GM19372 (cell line): ENCODE measurements around the gene TTC21B.

Experiments
- ATAC-seq: cut with Tn5 transposase; IDR thresholded peaks from one replicate; pipeline ENCODE4 v1.9.1; 2021; ENCODE audit warnings: mild to moderate bottlenecking, low read depth, moderate library complexity; ENCODE audit not compliant: unreplicated experiment

TTC21B gene

DNA sequence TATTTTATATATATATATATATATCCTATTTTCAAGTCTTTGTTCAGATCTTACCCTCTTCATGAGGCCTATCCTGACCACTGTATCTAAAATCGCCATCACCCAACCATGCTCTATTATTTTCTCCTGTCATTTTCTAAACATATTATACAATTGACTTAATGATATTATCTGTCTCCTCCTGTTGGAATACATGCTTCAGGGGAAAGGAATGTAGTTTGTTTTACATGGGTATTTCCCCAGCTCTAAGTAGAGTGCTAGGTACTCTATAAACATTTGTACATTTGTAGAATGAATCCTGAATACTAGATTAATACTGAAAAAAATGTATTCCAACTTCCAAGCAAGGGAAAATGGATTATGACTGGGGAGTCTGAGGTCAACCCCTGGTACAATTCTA, 26.2 kb downstream of the TTC21B start:
- ATAC-seq: no peak

DNA sequence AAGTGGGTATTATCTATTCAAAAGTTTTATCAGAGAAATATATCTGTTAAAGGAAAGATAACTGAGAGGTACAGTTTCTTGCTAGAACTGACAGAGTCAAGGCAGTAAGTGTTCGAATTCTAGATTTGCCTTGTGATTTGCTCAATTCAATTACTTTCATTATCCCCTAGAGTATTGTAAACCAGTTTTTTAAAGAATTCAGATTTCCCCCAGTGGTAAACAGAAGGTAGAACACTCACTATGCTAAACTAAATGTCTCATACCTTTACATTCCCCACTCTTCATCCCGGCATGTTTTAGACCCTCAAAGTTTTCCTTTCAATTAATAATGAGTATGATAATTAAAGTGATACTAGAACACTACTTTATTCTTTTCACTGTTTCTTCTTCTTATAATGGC, 28.6 kb downstream of the TTC21B start:
- no peak for ATAC-seq

DNA sequence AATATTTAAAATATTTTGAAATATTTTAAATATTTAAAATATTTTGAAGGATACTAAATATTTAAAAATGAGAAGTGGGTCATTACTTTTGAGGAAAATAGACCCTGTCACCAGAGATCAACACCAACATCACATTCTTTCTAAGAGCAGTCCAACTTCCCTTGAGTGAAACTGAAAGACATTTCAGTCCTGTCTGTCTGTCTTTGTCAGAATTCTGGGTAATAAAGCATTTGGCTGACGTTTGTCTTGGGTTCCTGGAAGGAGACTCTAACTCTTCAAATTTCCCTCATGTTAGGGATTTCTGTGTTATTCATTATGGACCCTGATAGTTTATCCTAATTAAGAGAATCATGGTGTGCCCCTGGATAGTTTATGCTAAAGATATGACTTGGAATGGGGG, 32.8 kb downstream of the TTC21B start:
- no peak for ATAC-seq

DNA sequence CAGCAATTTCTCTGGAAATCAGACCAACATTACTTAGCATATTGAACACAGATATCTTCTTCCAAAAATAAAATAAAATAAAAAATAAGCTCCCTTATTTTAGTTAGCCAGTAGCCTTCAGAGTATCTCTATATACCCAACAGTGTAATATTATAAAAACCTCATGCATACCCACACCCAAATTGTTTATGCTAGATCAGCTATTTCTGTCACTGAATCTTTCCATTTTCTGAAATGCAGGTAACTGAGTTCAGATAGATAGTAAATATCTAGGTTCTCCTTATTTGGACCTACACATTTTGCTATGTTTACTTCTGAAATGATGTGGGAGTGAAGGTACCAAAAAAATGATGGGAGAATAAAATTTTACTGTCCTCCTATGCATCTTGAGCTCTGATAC, 39.9 kb downstream of the TTC21B start:
- no peak for ATAC-seq

DNA sequence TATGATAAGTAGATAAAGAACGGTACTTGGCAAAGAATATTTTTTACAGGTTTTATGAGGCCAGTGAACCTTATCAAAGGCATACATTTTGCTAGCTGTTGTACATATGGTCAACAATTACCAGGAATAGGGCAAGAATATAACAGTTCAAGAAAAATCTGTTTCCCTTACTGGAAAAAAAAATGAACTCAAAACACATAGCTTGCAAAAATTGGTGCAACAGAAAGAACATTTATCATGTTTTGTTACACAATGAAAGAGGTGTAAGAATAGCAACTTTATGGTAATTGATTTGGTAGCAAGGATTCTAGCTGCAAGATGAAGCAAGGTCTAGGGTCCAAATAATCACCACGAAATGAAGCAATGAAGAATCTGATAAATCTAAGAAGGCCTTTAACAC, 41.6 kb downstream of the TTC21B start:
- ATAC-seq: no peak

DNA sequence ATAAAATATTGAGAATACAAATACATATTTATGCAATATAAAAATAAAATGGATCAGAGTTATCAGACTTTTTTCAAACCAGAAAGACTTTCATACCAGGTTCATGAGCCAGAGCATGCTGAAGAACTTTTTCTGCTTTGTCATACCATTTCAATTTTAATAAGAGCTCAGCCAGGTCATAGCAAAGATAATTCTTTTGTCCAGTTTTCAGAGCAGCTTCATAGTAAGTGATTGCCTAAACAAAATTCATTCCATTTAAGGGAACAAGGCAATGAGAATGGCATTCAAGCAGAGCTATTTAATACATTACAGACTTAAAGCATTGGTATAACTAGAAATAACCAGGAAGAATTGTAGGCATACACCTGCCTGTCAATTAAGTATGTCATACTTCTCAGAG, 42.3 kb downstream of the TTC21B start:
- no peak for ATAC-seq

DNA sequence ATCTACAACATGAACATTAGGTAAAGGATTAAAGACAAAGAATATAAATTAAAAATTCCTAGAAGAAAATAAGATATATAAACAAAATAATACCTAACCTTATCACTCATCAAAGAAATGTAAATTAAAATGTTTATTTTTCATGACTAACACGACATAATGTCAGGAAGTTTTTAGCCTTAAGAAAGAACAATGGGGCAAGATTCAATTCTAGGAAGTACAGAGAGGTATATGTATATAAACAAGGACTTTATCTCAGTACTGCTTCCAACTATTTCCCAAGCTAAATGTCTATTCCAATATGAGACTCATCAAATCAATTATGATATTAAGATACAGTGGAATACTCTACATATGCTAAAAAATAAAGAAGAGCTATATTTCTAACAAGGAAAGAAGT, 44.1 kb downstream of the TTC21B start:
- ATAC-seq: no peak

DNA sequence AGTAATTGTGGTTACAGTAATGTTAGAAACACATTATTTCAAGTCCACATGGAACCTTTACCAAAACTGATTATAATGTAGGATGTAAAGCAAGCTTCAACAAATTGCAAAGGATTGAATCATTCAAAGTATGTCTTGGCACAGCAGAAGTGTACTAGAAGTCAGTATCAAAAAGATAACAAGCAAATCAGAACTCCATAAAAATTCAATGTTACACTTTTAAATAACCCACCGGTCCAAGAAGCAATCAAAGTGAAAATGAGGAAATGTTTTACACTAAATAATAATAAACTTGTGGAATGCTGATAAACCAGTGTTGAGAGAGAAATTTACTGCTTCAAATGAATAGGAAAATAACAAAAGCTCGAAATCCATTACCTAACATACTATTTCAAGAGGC, 47.7 kb downstream of the TTC21B start:
- no peak for ATAC-seq

DNA sequence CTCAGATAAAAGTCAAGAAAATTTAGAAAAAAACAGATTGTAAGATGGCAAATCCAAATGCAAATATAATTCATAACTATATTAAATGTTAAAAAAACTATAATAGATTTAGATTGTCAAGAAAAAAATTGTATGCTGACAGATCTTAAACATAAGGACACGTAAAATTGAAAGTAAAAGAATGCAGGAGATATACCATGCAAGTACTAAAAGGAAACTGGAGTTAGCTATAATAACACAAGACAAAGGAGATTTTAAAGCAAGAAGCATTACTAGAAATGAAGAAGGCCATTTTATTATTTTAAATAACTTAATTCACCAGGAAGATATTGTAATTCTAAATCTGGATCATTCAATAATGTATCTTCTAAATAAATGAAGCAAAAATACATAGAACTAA, 48.3 kb downstream of the TTC21B start:
- no peak for ATAC-seq

DNA sequence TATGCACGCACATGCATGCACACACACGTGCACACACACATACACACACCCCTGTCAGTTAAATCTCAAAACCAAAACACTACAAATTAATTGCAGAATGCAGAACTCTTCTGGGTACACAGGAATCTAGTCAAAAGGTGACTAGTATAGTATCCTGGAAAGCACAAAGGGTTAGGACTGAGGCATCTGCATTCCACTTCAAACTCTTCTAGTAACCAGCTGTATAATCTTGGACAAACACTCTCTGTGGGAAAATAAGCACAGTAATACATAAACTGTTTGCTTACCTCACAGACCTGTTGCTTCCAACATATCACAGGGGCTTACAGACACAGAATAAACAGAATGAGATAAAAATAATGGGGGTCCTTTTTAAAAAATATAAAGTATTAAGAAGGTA, 49.1 kb downstream of the TTC21B start:
- no peak for ATAC-seq

DNA sequence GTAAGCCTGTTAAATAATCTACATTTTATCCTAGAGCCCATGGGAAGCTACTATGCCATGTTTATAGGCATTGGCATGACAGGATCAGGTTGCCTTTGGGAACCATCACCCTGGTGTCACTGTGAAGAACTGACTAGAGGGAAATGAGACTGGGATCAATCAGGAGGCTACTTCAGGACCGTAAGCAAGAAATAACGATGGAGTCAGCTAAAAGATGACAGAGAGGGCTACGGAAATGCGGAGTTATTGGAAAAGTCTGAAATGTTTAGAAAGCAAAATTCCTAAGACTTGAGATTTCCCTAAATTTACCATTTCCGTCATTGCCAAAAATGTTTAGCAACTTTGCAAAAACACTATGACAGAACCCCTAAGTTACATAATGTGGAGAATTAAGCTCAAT, 50.2 kb downstream of the TTC21B start:
- ATAC-seq: no peak

DNA sequence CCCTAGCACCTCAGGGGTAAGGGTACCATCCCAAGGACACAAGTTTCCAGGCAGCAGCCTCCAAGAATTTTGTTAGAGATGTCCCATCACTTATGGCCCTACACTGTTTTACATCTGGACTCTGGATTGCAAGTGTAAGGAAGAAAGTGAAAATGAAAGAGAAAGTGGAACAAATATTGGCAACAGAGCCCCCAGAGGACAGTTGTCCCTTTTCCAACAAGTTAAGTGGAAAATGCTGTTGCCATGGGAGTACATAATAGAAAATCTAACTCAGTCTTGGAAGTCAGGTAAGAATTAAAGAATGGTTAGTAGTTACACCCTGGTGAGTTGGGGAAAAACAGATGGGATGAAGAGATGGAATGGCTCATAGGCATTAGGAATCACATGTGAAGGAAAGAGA, 50.6 kb downstream of the TTC21B start:
- no peak for ATAC-seq

DNA sequence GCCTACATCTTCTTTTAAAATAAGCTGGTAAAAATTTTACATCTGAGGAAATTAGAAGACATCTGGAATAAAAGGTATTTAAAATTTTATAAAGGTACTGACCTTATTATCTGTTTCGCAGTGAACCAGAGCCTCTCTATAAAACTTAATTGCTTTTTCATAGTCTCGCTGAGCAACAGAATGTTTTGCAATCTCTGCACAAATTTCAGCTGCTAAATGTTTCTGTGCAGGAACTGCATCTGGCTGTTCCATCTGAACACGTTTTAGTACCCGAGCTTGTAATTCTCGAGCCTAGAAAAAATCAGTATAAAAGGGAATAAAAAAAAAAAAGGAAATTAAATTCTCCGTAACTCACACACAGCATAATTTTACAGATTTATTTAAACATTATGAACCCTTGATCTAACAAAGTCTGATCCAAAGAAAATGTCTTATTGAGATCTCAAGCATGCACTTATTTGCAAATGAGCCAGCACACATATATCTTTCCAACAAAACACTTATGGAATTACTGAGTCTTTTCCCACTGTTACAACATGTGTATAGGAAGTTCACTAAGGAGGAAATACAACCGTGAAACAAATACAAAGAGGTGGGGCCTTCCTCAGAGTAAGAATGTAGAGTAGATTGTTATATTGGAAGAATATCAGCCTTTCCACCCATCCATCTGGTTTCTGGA, 51.8 kb downstream of the TTC21B start:
- no peak for ATAC-seq

DNA sequence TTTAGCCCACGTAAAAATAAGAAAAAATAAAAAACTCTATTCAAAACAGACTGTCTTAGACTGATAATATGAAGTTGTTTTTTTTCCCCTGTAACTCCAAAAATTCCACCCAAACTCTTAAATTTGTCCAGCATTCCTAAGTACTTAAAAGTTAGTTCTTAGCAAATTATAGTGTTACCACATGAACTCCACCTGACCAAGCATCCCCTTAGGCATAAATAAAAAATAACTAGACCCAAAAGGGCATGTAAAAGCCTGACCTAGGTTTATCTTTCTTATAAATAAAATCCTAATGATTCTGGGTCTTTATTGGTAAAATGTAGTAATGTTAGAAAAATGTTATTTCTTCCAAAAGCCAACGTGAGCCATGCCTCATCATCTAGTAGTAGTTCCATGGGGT, 54.3 kb downstream of the TTC21B start:
- ATAC-seq: no peak

DNA sequence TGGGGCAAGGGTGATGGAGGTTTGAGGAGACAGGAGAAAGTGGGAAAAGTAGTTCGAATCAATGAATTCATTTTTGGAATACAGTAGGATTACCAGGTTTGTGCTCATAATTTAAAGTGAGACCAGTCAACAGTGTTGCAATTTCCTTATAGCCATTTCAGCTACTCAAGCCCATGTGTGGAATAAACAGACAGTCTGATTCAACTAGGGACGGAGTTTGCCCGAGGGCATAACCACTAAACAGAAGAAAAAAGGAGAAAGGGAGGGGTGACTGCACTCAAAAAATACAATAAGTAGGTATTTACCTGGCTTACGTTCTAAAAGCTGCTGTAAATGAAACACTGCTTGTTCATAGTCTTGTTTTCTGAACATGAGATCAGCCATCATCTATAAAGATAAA, 55.2 kb downstream of the TTC21B start:
- no peak for ATAC-seq

DNA sequence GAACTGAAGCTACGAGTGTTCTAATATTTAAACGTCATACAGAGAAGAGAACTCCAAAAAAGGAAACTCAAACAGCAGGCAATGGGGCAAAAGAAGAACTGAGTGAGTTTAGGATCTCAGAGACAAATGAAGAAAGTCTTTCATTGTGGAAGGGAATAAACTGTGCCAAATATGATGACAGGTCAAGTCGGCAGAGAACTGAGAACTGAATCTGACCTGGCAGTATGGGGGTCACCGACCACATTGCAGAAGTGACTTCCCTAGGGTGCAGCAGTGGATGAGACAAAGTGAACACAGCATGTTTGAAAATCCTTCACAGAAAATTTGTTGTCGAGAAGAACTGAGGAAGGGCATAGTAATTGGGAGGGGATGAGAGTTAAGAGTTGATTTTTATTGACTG, 55.9 kb downstream of the TTC21B start:
- ATAC-seq: peak; percentile 81

DNA sequence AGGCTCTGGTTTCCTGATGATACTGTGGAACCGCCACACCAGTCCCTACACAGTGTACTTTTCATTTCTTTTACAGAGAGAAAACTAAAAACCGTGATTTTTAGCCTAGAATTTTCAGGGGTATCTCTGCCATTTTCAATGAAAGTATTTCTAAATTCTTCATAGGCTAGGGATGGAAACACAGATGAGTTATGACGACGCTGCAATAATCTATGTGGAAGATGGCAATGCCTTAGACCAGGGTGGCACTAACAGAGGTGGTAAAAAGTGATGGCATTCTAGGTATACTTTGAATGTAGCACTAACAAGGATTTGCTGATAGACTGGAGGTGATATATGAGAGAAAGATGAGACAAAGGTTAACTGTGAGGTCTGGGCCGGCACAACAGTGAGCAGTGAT, 56.5 kb downstream of the TTC21B start:
- ATAC-seq: no peak

DNA sequence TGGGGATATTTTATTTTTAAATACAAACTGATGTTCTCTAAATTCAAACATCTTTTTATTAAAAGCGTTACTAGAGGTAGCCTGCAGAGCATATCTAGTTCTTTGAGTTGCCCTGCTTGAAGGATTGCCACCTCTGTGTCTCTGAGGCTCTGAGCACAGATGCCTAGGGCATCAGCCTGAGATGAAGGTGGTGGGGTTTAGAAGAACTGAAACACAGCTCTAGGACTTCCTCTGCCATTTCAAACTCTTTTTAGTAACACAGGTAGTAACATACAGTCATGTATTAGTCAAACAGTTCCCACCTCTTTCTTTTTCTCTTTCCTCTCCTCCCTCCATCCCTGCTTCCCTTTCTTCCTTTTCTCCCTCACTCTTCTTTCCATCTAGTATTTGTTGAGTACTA, 57.6 kb downstream of the TTC21B start:
- ATAC-seq: peak; percentile 69

DNA sequence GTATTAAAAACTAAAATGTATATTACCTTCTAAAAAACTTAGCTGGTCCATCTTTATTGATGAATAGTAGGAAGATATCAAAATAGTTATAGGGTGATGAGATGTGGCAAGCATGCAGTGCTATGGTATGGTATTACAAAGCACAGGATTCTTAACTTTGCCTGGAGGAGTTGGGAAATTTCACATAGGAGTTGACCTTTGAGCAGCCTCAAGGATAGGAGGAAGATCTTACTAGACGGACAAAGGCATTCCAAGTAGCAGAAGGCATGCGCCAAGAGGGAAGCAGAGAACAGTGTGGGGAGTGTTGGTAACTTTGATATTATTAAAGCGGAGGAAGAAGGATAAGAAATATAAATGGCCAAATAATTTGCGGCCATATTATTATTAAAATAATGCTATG, 60.0 kb downstream of the TTC21B start:
- ATAC-seq: no peak

DNA sequence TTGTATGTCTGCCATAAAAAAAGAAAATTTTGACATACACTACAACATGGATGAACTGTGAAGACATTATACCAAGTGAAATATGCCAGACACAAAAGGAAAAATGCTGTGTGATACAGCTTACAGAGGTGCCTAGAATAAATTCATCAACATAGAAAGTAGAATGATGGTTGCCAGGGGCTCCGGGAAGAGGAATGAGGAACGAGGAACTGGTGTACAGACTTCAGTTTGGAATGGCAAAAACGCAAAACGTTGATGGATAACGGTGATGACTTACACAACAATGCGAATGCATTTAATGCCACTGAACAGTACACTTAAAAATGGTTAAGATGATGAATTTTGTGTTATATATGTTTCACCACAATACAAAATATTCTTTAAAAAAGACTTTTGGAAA, 61.0 kb downstream of the TTC21B start:
- ATAC-seq: no peak

DNA sequence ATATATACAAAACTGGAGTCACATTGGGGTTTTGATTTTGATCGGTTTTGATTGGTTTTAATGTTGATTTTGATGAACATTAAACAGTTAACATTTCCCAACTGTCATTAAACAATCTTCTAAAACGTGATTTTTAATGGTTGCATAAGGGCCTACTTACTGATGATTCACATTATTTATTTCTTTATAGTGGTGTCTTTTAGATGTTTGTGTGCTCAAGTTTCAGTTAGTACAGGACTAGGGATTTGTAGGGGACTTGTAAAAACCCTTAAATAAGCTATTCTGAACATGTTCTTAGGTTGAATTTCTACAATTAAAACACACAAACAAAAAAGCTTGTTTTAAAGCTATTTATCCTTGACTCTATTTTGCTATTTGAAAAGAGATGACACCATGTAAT, 61.6 kb downstream of the TTC21B start:
- ATAC-seq: no peak

DNA sequence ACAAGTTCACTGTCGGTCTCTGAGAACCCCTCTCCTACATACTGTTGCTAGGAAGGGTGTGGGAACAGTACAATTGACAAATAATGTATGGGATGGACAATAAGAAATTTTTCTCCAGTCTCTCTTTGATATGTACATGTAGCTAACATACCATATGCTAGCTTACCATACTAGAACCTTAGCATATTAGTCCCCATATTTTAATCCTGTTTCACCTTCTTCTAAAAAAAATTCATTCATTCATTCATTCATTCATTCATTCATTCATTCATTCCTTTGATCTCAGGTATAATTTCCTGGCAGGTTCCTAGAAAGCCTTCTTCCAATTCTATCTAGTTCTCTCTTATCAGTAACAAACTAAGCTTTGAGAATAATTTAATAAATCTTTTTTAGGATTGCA, 62.2 kb downstream of the TTC21B start:
- ATAC-seq: no peak

DNA sequence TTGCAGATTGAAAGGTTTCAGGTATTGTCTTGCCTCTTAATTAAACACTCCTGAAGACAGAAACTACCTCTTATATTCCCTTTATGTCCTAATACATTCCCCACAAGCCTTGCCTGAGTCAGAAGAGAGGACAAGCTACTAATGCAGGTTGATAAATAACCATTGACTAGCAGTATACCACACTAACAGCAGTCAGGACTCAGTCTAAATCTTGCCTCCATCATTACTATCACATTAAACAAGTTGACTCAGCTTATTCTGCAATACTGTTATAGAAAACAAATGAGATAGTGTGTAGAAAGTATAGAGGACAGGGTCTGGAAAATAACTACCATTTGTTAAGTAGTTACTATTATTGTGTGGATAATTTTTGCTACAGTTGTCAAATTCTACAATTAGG, 63.8 kb downstream of the TTC21B start:
- ATAC-seq: no peak
